Gastroesophageal sphincter (tissue), 3 donors: ENCODE data around the gene KCNMA1.

Experiments used
- CTCF ChIP-seq, 4 experiments: fragments of 200-600 bp in 2 of 4; fragments of 450-650 bp in 2 of 4; sonication (generic) in 1 of 4; IDR thresholded peaks; one replicate each; pipeline ENCODE4 v1.5.1; 2017 to 2019; ENCODE audit warnings: antibody characterized with exemption in 4 of 4, mild to moderate bottlenecking in 2 of 4, moderate library complexity in 2 of 4
- EP300 ChIP-seq: sonication (generic); formaldehyde crosslinking; IDR thresholded peaks from one replicate; pipeline ENCODE4 v1.6.1; 2017; ENCODE audit warnings: antibody characterized with exemption, mild to moderate bottlenecking
- POLR2A ChIP-seq, 2 donors: fragments of 450-650 bp; IDR thresholded peaks; one replicate each; pipeline ENCODE4 v1.6.1; 2017; ENCODE audit warnings: antibody characterized with exemption in 2 of 2, mild to moderate bottlenecking in 2 of 2, moderate library complexity in 1 of 2
- POLR2AphosphoS5 ChIP-seq: sonication (generic); formaldehyde crosslinking; IDR thresholded peaks from one replicate; pipeline ENCODE4 v1.6.1; 2017; ENCODE audit warnings: antibody characterized with exemption

GRCh38 chr10:77082601-77083252 is 554.9 kb downstream of the KCNMA1 start:
- no peak for TF ChIP-seq POLR2AphosphoS5
- no peak for TF ChIP-seq POLR2A (IDR thresholded peaks at IDR 0.05)
- TF ChIP-seq CTCF (IDR thresholded peaks at IDR 0.05): no peak
- no peak for TF ChIP-seq EP300
